GM19240 (cell line): ENCODE measurements around the gene APLNR.

Experiments used
- DNase-seq: peaks from one replicate; pipeline ENCODE4 v3.0.0; 2011; ENCODE audit warnings: low spot score; ENCODE audit not compliant: insufficient read length

The APLNR gene

DNA sequence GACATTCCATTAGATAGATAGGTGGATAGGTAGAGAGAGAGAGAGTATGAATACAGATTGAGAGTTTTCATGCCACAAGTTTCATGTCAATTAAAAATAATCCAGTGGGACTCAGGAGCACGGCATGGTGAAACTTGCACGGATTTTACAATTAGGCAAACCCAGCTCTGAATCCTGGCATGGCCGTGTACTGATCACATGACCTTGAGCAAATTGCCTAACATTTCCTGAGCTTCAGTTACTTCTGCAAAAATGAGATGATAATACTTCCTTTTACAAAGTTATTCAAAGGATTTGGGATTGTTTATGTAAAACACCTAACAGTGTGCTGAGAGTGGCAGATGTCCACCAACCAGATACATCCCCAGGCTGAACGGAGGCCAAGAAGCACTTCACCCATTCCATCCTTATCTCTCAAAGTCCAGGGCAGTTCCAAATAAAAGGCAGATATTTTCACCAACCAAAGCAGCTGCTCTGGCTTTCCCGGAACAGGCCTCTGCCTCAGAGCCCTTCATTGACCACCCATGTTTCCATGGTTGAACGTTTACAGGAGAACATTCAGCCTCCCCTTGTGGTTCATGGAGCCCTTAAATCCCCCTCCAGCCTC is 17.9 kb downstream of the APLNR start:
- no peak for DNase-seq

GRCh38 chr11:57217053-57217452 is 20.0 kb downstream of the APLNR start:
- no peak for DNase-seq

DNA sequence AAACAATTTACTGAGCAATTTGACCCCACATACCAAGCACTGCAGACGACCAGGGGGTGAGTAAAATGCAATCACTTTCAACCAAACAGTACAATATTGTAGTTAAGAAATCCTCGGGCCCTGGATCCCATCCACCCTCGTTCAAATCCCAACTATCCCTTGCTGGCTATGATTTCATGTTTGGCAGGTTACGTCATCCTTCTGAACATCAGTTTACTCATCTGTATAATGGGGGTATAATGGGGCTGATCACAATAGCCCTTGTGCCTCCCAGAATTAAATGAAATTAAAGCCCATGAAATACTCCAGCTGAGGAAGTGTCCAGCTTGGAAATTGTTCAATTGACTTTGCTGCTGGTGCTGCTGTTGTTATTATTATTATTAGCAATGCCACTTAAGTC is 20.6 kb downstream of the APLNR start:
- no peak for DNase-seq

DNA sequence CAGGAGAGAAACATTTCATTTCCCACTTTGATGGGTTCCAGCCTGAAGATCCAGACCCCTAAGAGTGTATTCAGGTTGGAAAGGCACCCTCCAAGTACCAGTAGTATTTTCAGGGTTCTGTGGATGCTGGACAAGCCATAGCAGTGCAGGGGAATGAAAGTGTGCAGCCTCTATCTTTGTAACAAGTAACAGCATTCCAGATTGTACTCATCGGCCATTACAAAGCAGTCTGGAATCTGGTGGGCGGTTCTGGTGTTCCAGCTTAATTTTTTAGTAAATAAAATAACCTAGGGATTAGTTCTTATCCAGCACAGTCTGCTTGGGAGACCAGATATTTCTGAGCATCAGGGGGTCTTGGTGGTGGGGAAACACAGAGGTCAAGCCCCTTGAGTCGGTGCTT is 22.6 kb downstream of the APLNR start:
- DNase-seq: no peak

- DNase-seq: no peak
Measured at GRCh38 chr11:57214098-57214417, 23.0 kb downstream of the APLNR start.

GRCh38 chr11:57213342-57214097 is 23.5 kb downstream of the APLNR start:
- no peak for DNase-seq

DNA sequence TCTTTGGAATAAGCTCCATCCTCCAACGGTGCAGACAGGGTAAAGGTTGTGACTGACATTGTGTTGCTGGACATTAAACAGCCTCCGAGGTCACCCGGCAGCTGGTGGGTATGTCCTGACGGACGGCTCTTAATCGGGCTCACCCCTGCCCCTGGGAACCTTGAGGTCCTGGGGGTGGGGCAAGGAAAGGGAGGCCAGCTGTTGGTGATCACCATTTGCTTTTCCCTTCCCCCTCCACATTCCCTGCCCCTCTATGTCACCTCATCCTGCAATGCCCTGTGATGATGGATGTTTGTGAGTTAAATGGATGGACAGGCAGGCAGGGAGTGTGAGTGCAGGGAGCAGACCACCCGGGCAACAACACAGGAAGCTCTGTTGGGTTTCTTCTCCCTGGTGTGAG is 26.3 kb downstream of the APLNR start:
- no peak for DNase-seq

GRCh38 chr11:57207168-57207567 is 29.9 kb downstream of the APLNR start:
- DNase-seq: no peak

- no peak for DNase-seq
Measured at GRCh38 chr11:57205041-57205641, 31.9 kb downstream of the APLNR start.

DNA sequence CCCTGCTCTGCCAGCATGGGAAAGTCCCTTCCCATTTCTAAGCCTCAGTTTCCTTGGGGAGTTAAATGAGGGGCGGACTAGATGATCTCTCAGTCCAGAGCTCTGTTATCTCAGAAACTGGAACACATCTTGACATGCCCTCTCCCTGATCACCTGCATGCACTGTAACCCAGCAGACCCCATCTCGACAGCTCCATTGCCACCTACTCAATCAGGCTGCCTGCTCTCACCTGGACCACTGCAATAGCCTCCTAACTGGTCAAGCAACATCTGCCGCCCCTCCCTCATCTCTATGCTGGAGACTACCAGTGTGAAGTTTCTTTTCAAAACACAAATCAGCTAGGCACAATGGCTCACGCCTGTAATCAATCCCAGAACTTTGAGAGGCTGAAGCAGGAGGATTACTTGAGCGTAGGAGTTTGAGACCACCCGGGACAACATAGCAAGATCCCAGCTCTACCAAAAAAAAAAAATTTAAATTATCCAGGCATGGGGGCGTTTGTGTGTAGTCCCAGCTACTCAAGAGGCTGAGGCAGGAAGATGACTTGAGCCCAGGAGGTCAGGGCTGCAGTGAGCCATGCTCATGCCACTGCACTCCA is 33.1 kb downstream of the APLNR start:
- DNase-seq: no peak

- no peak for DNase-seq
Measured at GRCh38 chr11:57203359-57203758, 33.7 kb downstream of the APLNR start.

DNA sequence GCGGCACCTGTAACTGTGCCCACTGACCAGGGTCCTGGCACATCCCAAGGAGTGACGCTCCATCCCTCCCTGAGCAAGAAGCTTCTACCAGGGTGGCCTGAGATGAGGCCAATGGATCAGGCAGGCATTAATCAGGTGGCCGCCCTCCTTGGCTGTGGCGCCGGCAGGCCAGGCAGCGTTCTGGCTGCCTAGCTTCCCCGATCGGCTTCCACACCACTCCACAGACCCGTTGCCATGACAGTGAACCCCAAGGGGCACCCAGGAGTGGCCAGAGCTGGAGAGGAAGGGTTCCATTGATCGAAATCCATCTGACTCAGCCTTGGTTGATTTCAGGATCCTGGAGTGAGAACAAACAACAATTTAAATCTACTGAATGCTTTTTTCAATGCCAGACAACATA is 34.8 kb downstream of the APLNR start:
- DNase-seq: no peak

GRCh38 chr11:57200917-57201316 is 36.1 kb downstream of the APLNR start:
- no peak for DNase-seq

- DNase-seq: no peak
Measured at GRCh38 chr11:57199330-57199729, 37.7 kb downstream of the APLNR start.

DNA sequence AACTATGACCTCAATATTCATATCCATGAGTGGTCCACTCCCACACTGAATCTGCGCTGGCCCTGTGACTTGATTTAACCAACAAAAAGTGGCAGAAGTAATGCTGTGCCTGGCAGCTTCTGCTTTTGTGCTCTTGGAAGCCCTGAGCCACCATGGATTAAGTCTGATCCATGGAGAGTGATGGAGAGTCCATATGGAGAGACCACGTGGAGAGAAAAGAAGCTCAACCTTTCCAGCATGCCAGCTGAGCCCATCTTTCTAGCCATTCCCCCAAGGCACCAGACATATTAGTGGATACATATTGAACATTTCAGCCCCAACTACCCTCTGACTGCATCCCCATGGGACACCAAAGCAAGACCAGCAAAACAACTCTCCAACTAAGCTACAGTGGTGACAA is 39.3 kb downstream of the APLNR start:
- no peak for DNase-seq

- DNase-seq: no peak
Measured at GRCh38 chr11:57196596-57196995, 40.5 kb downstream of the APLNR start.

- no peak for DNase-seq
Measured at GRCh38 chr11:57192316-57192715, 44.7 kb downstream of the APLNR start.

GRCh38 chr11:57191311-57192219 is 45.5 kb downstream of the APLNR start:
- DNase-seq: no peak

- DNase-seq: no peak
Measured at GRCh38 chr11:57190548-57190947, 46.5 kb downstream of the APLNR start.
